Activated naive CD4-positive, alpha-beta T cell treated with anti-CD3 and anti-CD28 coated beads, Interleukin-2, amount 50 U/mL, for 72 hours (primary cell): ENCODE results near the gene ARHGAP6. TPM values are rescaled to one million over a fixed set of nuclear protein-coding genes. Genes with fewer than 3 reads are reported as not detected.

Experiments used
- ATAC-seq, 2 donors: fragments of 150-1000 bp; cut with Tn5 transposase; 2 replicates each; pipeline ENCODE4 v1.10.0; 2021; ENCODE audit warnings: mild to moderate bottlenecking in 2 of 2, moderate library complexity in 2 of 2
- DNase-seq, 2 donors: peaks; one replicate each; pipeline ENCODE4 v3.0.0; 2021 to 2022; ENCODE audit warnings: low spot score in 2 of 2
- H3K27ac Mint-ChIP-seq, 2 donors: one replicate each; pipeline ENCODE4 v1.8.0; 2022; ENCODE audit warnings: mild to moderate bottlenecking in 2 of 2, mixed read lengths in 2 of 2
- H3K36me3 Mint-ChIP-seq, 2 donors: one replicate each; pipeline ENCODE4 v1.8.0; 2022; ENCODE audit warnings: mixed read lengths in 2 of 2
- H3K9me3 Mint-ChIP-seq, 2 donors: one replicate each; pipeline ENCODE4 v1.8.0; 2022; ENCODE audit warnings: mixed read lengths in 2 of 2
- total RNA-seq, 2 donors: library from RNA; stranded (reverse); gene quantifications; one replicate each; pipeline ENCODE4 v1.2.3, GENCODE V29; 2022

Gene ARHGAP6
- total RNA-seq, 2 donors from 2014 or later: not detected

GRCh38 chrX:11412715-11413623, 252.8 kb downstream of the ARHGAP6 start:
- DNase-seq (no peak), ATAC-seq (no peak)
- Mint-ChIP-seq H3K27ac (no peak overlapping the region), H3K9me3 (no peaks in the 10 kb centered on the region), H3K36me3 (no peaks in the 10 kb centered on the region)

- H3K9me3 Mint-ChIP-seq: no peaks in the 10 kb centered on the region
- no peak for ATAC-seq
- no peaks in the 10 kb centered on the region for H3K36me3 Mint-ChIP-seq
- H3K27ac Mint-ChIP-seq: no peak overlapping the region
- DNase-seq: no peak
Measured at GRCh38 chrX:11409957-11410356, 255.8 kb downstream of the ARHGAP6 start.

- no peak overlapping the region for H3K27ac Mint-ChIP-seq
- no peaks in the 10 kb centered on the region for H3K9me3 Mint-ChIP-seq
- ATAC-seq (no peak), DNase-seq (no peak)
- no peaks in the 10 kb centered on the region for H3K36me3 Mint-ChIP-seq
Measured at GRCh38 chrX:11408783-11409182, 256.9 kb downstream of the ARHGAP6 start.

- Mint-ChIP-seq H3K9me3 (no peaks in the 10 kb centered on the region), H3K36me3 (no peaks in the 10 kb centered on the region), H3K27ac (no peak overlapping the region)
- DNase-seq (no peak), ATAC-seq (no peak)
Measured at GRCh38 chrX:11408109-11408405, 257.7 kb downstream of the ARHGAP6 start.

- H3K9me3 Mint-ChIP-seq: no peaks in the 10 kb centered on the region
- no peak for ATAC-seq
- DNase-seq: no peak
- no peak overlapping the region for H3K27ac Mint-ChIP-seq
- H3K36me3 Mint-ChIP-seq: no peaks in the 10 kb centered on the region
Measured at GRCh38 chrX:11407331-11408108, 258.2 kb downstream of the ARHGAP6 start.

- ATAC-seq (no peak), DNase-seq (no peak)
- H3K36me3 Mint-ChIP-seq: no peaks in the 10 kb centered on the region
- H3K27ac Mint-ChIP-seq: no peak overlapping the region
- no peaks in the 10 kb centered on the region for H3K9me3 Mint-ChIP-seq
Measured at GRCh38 chrX:11406109-11406765, 259.5 kb downstream of the ARHGAP6 start.

- ATAC-seq: no peak
- Mint-ChIP-seq H3K9me3 (no peaks in the 10 kb centered on the region), H3K36me3 (no peaks in the 10 kb centered on the region), H3K27ac (no peak overlapping the region)
- no peak for DNase-seq
Measured at GRCh38 chrX:11403631-11404030, 262.1 kb downstream of the ARHGAP6 start.

- DNase-seq (no peak), ATAC-seq (no peak)
- Mint-ChIP-seq H3K27ac (no peak overlapping the region), H3K36me3 (no peaks in the 10 kb centered on the region), H3K9me3 (no peaks in the 10 kb centered on the region)
Measured at GRCh38 chrX:11401966-11402365, 263.8 kb downstream of the ARHGAP6 start.

- no peak overlapping the region for H3K27ac Mint-ChIP-seq
- ATAC-seq: no peak
- DNase-seq: no peak
- no peaks in the 10 kb centered on the region for H3K9me3 Mint-ChIP-seq
- H3K36me3 Mint-ChIP-seq: no peaks in the 10 kb centered on the region
Measured at GRCh38 chrX:11399489-11400094, 266.1 kb downstream of the ARHGAP6 start.

GRCh38 chrX:11398785-11399184, 266.9 kb downstream of the ARHGAP6 start:
- no peak overlapping the region for H3K27ac Mint-ChIP-seq
- DNase-seq: no peak
- no peaks in the 10 kb centered on the region for H3K9me3 Mint-ChIP-seq
- ATAC-seq: no peak
- no peaks in the 10 kb centered on the region for H3K36me3 Mint-ChIP-seq

- Mint-ChIP-seq H3K36me3 (no peaks in the 10 kb centered on the region), H3K27ac (no peak overlapping the region), H3K9me3 (no peaks in the 10 kb centered on the region)
- ATAC-seq: no peak
- DNase-seq: no peak
Measured at GRCh38 chrX:11398139-11398538, 267.6 kb downstream of the ARHGAP6 start.

GRCh38 chrX:11397680-11398079, 268.0 kb downstream of the ARHGAP6 start:
- no peak for DNase-seq
- H3K36me3 Mint-ChIP-seq: no peaks in the 10 kb centered on the region
- no peak for ATAC-seq
- H3K27ac Mint-ChIP-seq: no peak overlapping the region
- H3K9me3 Mint-ChIP-seq: no peaks in the 10 kb centered on the region

- ATAC-seq (no peak), DNase-seq (no peak)
- no peak overlapping the region for H3K27ac Mint-ChIP-seq
- no peaks in the 10 kb centered on the region for H3K9me3 Mint-ChIP-seq
- no peaks in the 10 kb centered on the region for H3K36me3 Mint-ChIP-seq
Measured at GRCh38 chrX:11395859-11396258, 269.9 kb downstream of the ARHGAP6 start.

GRCh38 chrX:11393949-11394654, 271.6 kb downstream of the ARHGAP6 start:
- ATAC-seq (no peak), DNase-seq (no peak)
- Mint-ChIP-seq H3K27ac (no peak overlapping the region), H3K9me3 (no peaks in the 10 kb centered on the region), H3K36me3 (no peaks in the 10 kb centered on the region)

- no peaks in the 10 kb centered on the region for H3K9me3 Mint-ChIP-seq
Measured at GRCh38 chrX:11386812-11387211, 278.9 kb downstream of the ARHGAP6 start.

GRCh38 chrX:11386001-11386523, 279.7 kb downstream of the ARHGAP6 start:
- ATAC-seq (no peak), DNase-seq (no peak)
- Mint-ChIP-seq H3K27ac (no peak overlapping the region), H3K36me3 (no peaks in the 10 kb centered on the region), H3K9me3 (no peaks in the 10 kb centered on the region)

More at GRCh38 chrX:11386812-11387211, 278.9 kb downstream of the ARHGAP6 start:
- H3K27ac Mint-ChIP-seq: no peak overlapping the region
- ATAC-seq: no peak
- no peak for DNase-seq
- no peaks in the 10 kb centered on the region for H3K36me3 Mint-ChIP-seq
